DND-41 (cell line): ENCODE results near the gene NDUFB2.

ENCODE experiments used
- EZH2 ChIP-seq: IDR thresholded peaks from 3 replicates; pipeline ENCODE4 v1.6.1; 2012; ENCODE audit warnings: borderline replicate concordance, low read depth, mild to moderate bottlenecking, moderate library complexity, low read length, inconsistent platforms; ENCODE audit not compliant: severe bottlenecking
- TF ChIP-seq, protein P1 (sequence below): IDR thresholded peaks from 2 replicates; pipeline ENCODE4 v1.5.1; 2012; ENCODE audit warnings: borderline replicate concordance, low read length, moderate library complexity, mild to moderate bottlenecking; ENCODE audit not compliant: poor library complexity, severe bottlenecking; ENCODE audit errors: extremely low read depth

DNA sequence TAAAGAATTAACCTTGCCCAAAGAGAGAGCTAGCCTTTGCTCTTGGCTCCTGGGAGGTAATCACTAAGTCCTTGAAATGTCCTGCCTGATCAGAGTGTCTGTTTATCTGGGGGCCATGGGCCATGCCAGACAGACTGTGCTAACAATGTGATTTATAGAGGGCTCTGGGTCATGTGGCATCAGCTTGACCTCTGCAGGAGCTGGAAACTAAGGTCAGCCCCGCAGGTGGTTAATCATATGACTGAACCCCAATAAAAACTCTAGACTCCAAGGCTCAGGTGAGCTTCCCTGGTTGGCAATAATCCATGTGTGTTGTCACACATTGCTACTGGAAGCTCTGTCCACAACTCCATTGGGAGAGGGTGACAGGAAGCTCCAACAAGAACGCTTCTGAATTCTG, 47.5 kb downstream of the NDUFB2 start:
- TF ChIP-seq, protein P1, sequence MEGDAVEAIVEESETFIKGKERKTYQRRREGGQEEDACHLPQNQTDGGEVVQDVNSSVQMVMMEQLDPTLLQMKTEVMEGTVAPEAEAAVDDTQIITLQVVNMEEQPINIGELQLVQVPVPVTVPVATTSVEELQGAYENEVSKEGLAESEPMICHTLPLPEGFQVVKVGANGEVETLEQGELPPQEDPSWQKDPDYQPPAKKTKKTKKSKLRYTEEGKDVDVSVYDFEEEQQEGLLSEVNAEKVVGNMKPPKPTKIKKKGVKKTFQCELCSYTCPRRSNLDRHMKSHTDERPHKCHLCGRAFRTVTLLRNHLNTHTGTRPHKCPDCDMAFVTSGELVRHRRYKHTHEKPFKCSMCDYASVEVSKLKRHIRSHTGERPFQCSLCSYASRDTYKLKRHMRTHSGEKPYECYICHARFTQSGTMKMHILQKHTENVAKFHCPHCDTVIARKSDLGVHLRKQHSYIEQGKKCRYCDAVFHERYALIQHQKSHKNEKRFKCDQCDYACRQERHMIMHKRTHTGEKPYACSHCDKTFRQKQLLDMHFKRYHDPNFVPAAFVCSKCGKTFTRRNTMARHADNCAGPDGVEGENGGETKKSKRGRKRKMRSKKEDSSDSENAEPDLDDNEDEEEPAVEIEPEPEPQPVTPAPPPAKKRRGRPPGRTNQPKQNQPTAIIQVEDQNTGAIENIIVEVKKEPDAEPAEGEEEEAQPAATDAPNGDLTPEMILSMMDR = no peak
- TF ChIP-seq EZH2 = no peak
